LoVo (cell line): Measurements from ENCODE around the gene CST6.
"Not testable (repeated sequence)": the region's sequence is repeated elsewhere in the genome, so short reads cannot be mapped to it uniquely, and the experiment has no call there.

Source experiments
- DNase-seq: peaks from one replicate; pipeline ENCODE4 v3.0.0-alpha.2; 2016; ENCODE audit warnings: low spot score

Gene CST6

GRCh38 chr11:66015454-66015881, 3.7 kb downstream of the CST6 start:
- peak; percentile 46 for DNase-seq

DNA sequence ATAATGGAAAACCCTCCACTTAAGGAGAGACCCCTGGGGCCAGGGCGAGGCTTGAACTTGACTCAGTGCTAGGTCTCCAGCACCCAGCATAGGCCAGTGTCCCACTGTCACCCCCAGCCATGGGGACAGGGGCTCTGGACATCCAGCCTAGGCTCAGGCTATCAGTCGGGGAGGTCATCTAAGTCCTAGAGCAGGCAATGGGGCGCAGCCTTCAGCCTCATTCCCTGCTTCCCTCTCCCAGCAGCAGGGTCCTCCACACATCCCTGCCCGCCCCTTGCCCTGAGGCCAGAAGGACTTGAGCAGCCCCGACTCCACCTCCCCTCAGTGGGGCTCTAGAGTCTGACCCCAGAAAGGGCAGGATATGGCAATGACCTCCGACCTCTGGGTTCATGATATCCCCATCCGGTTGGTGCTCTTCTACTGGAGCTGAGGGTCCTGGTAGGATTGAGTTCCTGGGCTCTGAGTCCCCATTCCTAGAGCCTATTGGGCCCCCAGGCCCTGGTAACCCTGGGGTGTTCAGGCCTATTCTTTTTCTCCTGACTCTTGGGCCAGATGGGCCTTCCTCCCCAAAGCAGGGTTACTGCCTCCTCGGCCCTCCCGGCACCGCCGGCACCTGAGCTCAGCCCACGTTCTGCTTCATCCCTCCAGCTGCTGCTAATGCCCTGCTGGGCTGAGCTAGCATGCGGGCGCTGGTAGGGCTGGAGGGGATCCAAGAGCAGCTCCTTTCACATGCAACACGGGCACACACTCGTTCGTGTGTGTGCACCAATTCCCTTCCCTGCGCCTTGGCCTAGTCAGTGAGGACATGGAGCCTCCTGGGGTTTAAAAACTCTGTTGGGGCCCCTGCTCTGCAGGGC, 4.4 kb downstream of the CST6 start:
- DNase-seq, result no peak

- DNase-seq, result no peak
Observed at GRCh38 chr11:66016793-66017177, 5.0 kb downstream of the CST6 start.

- no peak for DNase-seq
Observed at GRCh38 chr11:66017321-66017720, 5.5 kb downstream of the CST6 start.

- no peak for DNase-seq
Observed at GRCh38 chr11:66020212-66020611, 8.4 kb downstream of the CST6 start.

- peak; percentile 62 for DNase-seq
Observed at GRCh38 chr11:66020618-66021357, 9.0 kb downstream of the CST6 start.

- peak; percentile 76 for DNase-seq
Observed at GRCh38 chr11:66022401-66023185, 10.8 kb downstream of the CST6 start.

- DNase-seq, result not testable (repeated sequence)
Observed at GRCh38 chr11:66023186-66023440, 11.3 kb downstream of the CST6 start.

- DNase-seq, result no peak
Observed at GRCh38 chr11:66026017-66026529, 14.3 kb downstream of the CST6 start, which contains the start of gene CATSPER1. TSS of gene CATSPER1 (minus strand) at chr11:66026479. CDS start at chr11:66026379, 100 bp downstream.

- no peak for DNase-seq
Observed at GRCh38 chr11:66032957-66033735, 21.3 kb downstream of the CST6 start.

DNA sequence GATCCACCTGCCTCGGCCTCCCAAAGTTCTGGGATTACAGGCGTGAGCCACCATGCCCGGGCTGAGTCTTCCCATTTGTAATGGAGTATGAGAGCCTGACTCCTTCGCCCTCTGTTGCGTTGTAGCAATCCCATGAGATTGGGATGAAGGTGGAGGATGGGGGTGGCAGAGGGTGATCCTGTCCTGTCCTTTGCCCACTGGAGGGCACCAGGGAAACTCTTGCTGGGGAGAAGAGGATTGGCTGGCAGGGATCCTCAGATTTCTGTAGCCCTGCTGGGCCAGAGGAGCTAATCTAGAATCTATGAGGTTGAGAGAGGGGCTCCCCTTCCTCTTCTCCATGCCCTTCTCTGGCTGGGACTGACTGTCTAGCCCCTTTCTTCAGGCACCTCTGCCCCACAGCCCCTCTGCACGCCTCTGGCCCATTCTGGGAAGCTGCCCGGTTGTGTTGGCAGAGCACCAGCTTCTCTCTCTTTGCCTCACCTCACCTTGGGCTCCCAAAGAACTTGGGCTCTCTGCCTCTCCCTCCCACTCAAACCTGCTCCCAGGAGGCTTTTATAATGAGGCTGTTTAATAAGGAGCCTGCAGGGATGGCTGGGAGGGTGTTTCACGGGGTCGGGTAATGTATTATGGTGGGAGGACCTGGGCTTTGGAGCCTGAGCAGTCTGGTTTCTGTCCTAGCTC, 24.0 kb downstream of the CST6 start:
- DNase-seq, result no peak

GRCh38 chr11:66036334-66036710, 24.5 kb downstream of the CST6 start:
- no peak for DNase-seq

- DNase-seq, result no peak
Observed at GRCh38 chr11:66037327-66037726, 25.5 kb downstream of the CST6 start.

- DNase-seq, result no peak
Observed at GRCh38 chr11:66039765-66040164, 28.0 kb downstream of the CST6 start.

- no peak for DNase-seq
Observed at GRCh38 chr11:66042227-66042995, 30.6 kb downstream of the CST6 start.

DNA sequence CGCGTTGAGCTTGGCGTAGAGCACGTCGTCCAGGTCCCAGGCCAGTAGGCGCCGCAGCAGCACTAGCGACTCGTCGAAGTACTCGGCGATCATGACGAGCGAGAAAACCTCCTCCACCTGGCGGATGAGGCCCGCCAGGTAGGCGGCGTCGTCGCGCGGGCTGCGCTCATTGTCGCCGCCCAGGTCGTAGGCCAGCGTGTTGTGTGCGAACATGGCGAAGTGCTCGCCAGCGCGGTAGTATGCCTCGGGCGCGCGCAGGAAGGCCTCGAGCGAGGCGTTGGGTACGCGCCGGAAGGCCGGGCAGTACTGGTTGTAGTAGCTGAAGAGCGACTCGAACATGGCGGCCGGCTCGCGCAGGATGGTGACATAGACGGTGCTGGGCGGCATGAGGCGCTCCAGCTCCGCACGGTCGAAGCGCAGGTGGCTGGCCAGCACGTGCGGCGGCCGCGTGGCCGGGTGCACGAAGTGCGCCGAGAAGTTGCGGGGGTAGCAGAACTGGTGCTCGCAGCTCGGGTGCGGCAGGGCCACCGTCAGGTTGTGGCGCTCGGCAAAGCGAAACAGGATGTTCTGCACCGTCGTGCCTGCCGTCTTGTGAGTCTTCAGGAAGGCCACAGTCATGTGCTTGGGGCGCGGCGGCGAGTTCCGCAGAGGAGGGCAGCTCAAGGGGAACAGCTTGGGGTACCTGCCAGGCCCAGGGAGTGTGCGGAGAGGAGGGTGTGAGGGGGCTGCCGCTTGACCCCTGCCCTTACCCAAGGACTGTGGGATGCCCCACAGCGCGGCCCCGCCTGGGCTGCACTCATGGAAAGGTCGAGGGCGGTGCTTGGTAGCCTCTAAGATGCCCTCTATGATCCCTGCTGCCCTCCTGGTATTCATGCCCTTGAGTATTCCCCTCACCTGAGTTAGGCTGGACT, 31.4 kb downstream of the CST6 start:
- DNase-seq, result no peak

DNA sequence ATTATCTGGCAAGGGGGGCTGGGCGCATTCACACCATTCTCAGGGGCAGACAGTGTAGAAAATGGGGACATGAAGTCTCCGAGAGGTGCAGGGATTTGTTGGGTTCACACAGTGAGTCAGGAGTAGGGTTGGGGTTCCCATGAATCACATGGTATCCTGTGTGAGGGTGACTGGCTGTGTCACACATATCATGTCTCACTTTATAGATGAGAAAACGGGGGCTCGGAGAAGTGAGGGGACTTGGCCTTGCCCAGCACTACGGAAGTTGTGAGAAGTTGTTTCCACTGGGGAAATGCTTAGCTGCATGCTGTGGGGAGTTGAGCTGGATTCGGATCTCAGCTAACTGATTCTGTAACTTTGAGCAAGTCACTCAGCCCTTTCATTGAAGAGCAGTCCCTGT, 32.9 kb downstream of the CST6 start:
- no peak for DNase-seq

GRCh38 chr11:66045177-66045639, 33.4 kb downstream of the CST6 start:
- peak; percentile 77 for DNase-seq

DNA sequence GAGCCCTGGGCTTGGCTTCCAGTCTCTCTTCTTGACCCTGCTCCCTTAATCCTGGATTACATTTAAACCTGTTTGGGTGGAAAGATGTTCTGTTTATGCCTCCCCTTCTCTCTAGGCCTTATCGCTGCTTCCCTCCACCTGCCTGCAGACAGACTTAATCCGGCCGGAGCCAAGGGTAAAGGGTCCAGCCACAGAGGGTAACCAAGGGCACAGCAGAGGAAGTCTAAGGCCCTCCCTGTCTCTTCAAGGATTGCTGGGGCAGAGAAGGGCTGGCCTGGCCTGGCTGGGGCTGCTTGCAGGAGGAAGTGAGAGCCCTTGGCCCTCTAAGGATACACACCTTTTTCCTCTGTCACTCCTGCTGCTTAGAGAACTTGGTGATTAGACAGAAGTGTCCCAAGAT, 35.1 kb downstream of the CST6 start:
- no peak for DNase-seq
